SK-N-SH (cell line): Measurements from ENCODE around the gene RMC1. TPM values are rescaled to one million over a fixed set of nuclear protein-coding genes. Genes with fewer than 3 reads are reported as not detected.

Experiments used
- CTCF ChIA-PET: fragments of 300-600, 350-600 bp; formaldehyde crosslinking; extraction: SDS; loops from one replicate; lab custom pipeline; 2021; lab: Yijun Ruan, JAX
- POLR2A ChIA-PET: fragments of 350-600 bp; sonication (Branson Sonifier 250); formaldehyde crosslinking; extraction: SDS; loops from one replicate; lab custom pipeline; 2020; ENCODE audit warnings: antibody characterized with exemption, inconsistent platforms; lab: Yijun Ruan, JAX
- DNase-seq: peaks from one replicate; pipeline ENCODE4 v3.0.0; 2012
- H2AFZ ChIP-seq: fragments of 200-600 bp; sonication (generic); 2 replicates; pipeline ENCODE4 v1.8.1; 2016; ENCODE audit warnings: antibody characterized with exemption, mild to moderate bottlenecking, low read depth
- H3F3A ChIP-seq: fragments of 200-600 bp; sonication (generic); replicated peaks from 2 replicates; pipeline ENCODE3; 2016; ENCODE audit warnings: antibody characterized with exemption, mild to moderate bottlenecking; ENCODE audit not compliant: insufficient read depth
- H3K27ac ChIP-seq, 2 experiments: fragments of 200-500 bp in 1 of 2; fragments of 200-600 bp in 1 of 2; sonication (Bioruptor generic) in 1 of 2; sonication (generic), shearing (Covaris generic) in 1 of 2; 2 replicates each; pipeline versions ENCODE4 v1.5.1 to v1.6.1; 2014 to 2016; ENCODE audit warnings: low read depth in 2 of 2, inconsistent platforms in 1 of 2, low read length in 1 of 2, mild to moderate bottlenecking in 1 of 2, mixed read lengths in 1 of 2
- H3K27me3 ChIP-seq: fragments of 200-600 bp; sonication (generic), shearing (Covaris generic); 2 replicates; pipeline ENCODE4 v1.6.1; 2016; ENCODE audit warnings: mixed run types; ENCODE audit not compliant: insufficient read depth
- H3K36me3 ChIP-seq, 2 experiments: fragments of 200-500 bp in 1 of 2; fragments of 200-600 bp in 1 of 2; sonication (Bioruptor generic) in 1 of 2; sonication (generic) in 1 of 2; replicated peaks in 1 of 2; 2 replicates each; pipeline versions ENCODE3 to v1.5.1; 2014 to 2016; ENCODE audit warnings: low read length in 1 of 2, mild to moderate bottlenecking in 1 of 2; ENCODE audit not compliant: insufficient read depth in 2 of 2, control insufficient read depth in 1 of 2
- H3K4me1 ChIP-seq, 2 experiments: fragments of 200-500 bp in 1 of 2; fragments of 200-600 bp in 1 of 2; sonication (Bioruptor generic) in 1 of 2; sonication (generic), shearing (Covaris generic) in 1 of 2; 2 replicates each; pipeline versions ENCODE4 v1.5.1 to v1.6.1; 2014 to 2016; ENCODE audit warnings: low read depth in 1 of 2, low read length in 1 of 2, mixed run types in 1 of 2; ENCODE audit not compliant: insufficient read depth in 2 of 2, control insufficient read depth in 1 of 2
- H3K4me2 ChIP-seq: fragments of 200-600 bp; sonication (generic), shearing (Covaris generic); 2 replicates; pipeline ENCODE4 v1.6.1; 2017; ENCODE audit warnings: mixed run types
- H3K4me3 ChIP-seq, 2 experiments: fragments of 200-500 bp in 1 of 2; fragments of 200-600 bp in 1 of 2; sonication (Bioruptor generic) in 1 of 2; sonication (generic), shearing (Covaris generic) in 1 of 2; 2 replicates each; pipeline versions ENCODE4 v1.5.1 to v1.8.1; 2014 to 2016; ENCODE audit warnings: low read depth in 2 of 2, inconsistent platforms in 1 of 2, low read length in 1 of 2, mild to moderate bottlenecking in 1 of 2, mixed read lengths in 1 of 2, moderate library complexity in 1 of 2
- H3K79me2 ChIP-seq: fragments of 200-600 bp; sonication (generic); 2 replicates; pipeline ENCODE4 v1.8.1; 2017; ENCODE audit warnings: mild to moderate bottlenecking; ENCODE audit not compliant: insufficient read depth
- H3K9ac ChIP-seq: fragments of 200-600 bp; sonication (generic); 2 replicates; pipeline ENCODE4 v1.6.1; 2017; ENCODE audit warnings: mixed run types
- H3K9me2 ChIP-seq: fragments of 200-600 bp; sonication (generic); 2 replicates; pipeline ENCODE4 v1.6.1; 2017; ENCODE audit warnings: mixed run types
- H3K9me3 ChIP-seq: fragments of 200-600 bp; sonication (generic); 2 replicates; pipeline ENCODE4 v1.6.1; 2017; ENCODE audit warnings: mixed run types, mild to moderate bottlenecking, moderate library complexity
- H4K20me1 ChIP-seq: fragments of 200-600 bp; sonication (generic); 2 replicates; pipeline ENCODE4 v1.6.1; 2017; ENCODE audit warnings: mild to moderate bottlenecking, mixed run types; ENCODE audit not compliant: insufficient read depth
- CHD2 ChIP-seq: fragments of 150-350 bp; IDR thresholded peaks from 2 replicates; pipeline ENCODE4 v1.6.1; 2018; ENCODE audit warnings: low read length; ENCODE audit not compliant: partially characterized antibody
- ELF1 ChIP-seq: IDR thresholded peaks from 2 replicates; pipeline ENCODE4 v1.4.0; 2012
- EP300 ChIP-seq, 2 experiments: IDR thresholded peaks; 2 replicates each; pipeline versions ENCODE4 v1.4.0 to v1.6.1; 2012; ENCODE audit warnings: borderline replicate concordance in 1 of 2, low read depth in 1 of 2, low read length in 1 of 2
- FOSL2 ChIP-seq: IDR thresholded peaks from 2 replicates; pipeline ENCODE4 v1.4.0; 2012; ENCODE audit warnings: low read depth, mild to moderate bottlenecking, moderate library complexity, borderline replicate concordance
- FOXJ3 ChIP-seq: sonication (generic); formaldehyde crosslinking; IDR thresholded peaks from 2 replicates; pipeline ENCODE4 v1.5.1; 2020; ENCODE audit warnings: mild to moderate bottlenecking, missing genetic modification reagents
- FOXM1 ChIP-seq: IDR thresholded peaks from 2 replicates; pipeline ENCODE4 v1.4.0; 2012; ENCODE audit warnings: low read depth, mild to moderate bottlenecking
- MEF2A ChIP-seq: IDR thresholded peaks from 2 replicates; pipeline ENCODE4 v1.4.0; 2012; ENCODE audit warnings: low read depth, borderline replicate concordance
- NRF1 ChIP-seq: IDR thresholded peaks from 2 replicates; pipeline ENCODE4 v1.6.1; 2012; ENCODE audit warnings: low read depth, mild to moderate bottlenecking, low read length
- RAD21 ChIP-seq: IDR thresholded peaks from 2 replicates; pipeline ENCODE4 v1.6.1; 2012; ENCODE audit warnings: mild to moderate bottlenecking, low read length
- RCOR1 ChIP-seq: fragments of 150-350 bp; IDR thresholded peaks from 2 replicates; pipeline ENCODE4 v1.6.1; 2017; ENCODE audit warnings: antibody characterized with exemption, low read length
- TAF1 ChIP-seq: IDR thresholded peaks from 2 replicates; pipeline ENCODE4 v1.6.1; 2012; ENCODE audit warnings: low read depth, mild to moderate bottlenecking, low read length, moderate library complexity, borderline replicate concordance
- USF1 ChIP-seq: IDR thresholded peaks from 2 replicates; pipeline ENCODE4 v1.4.0; 2012; ENCODE audit warnings: low read depth, borderline replicate concordance
- YY1 ChIP-seq: IDR thresholded peaks from 2 replicates; pipeline ENCODE4 v1.4.0; 2012; ENCODE audit warnings: low read depth, mild to moderate bottlenecking
- ZBTB33 ChIP-seq: IDR thresholded peaks from 2 replicates; pipeline ENCODE4 v1.4.0; 2012; ENCODE audit warnings: low read depth, borderline replicate concordance
- WGBS: methylation state at CpG from one replicate; pipeline ENCODE4 v1.1.6; 2017; ENCODE audit warnings: low lambda C conversion rate; 5-methylcytosine and 5-hydroxymethylcytosine counted together
- polyA plus RNA-seq, 3 experiments: library from polyadenylated mRNA; depleted of rRNA; stranded (reverse); fragments of >200 nt; gene quantifications; 2 replicates each; pipeline ENCODE4 v1.2.3, GENCODE V29; 2012
- TF ChIP-seq, protein P1 (sequence below): fragments of 200-600 bp; sonication (generic); IDR thresholded peaks from 2 replicates; pipeline ENCODE4 v1.6.1; 2017; ENCODE audit warnings: antibody characterized with exemption, mild to moderate bottlenecking, moderate library complexity

RMC1 gene
- polyA plus RNA-seq, 1 of the 3 experiments (the other 2 are of a cell fraction), result 26.4 TPM

DNA sequence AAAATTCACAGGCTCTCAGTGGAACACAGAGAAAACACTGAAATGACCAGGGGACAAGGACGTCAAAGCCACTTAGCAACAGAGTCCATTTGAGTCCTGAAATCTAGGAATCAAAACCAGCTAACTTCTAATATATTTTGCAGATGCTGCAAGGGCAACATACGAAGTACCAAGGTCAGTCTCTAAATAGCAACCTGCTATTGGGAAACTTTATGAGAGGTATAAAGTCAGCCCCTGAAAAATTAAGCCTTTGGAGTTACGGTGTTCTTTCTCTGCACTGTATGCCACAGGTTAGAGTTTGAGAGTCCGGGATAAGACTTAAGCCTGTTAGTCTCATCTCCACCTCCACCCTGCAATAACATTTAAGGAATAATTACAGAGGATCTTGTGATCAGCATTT lies 69.7 kb downstream of the RMC1 start:
- Histone ChIP-seq H3K27ac (no peak overlapping the region), H3K9me3 (no peaks in the 10 kb centered on the region), H3K9ac (no peak overlapping the region), H4K20me1 (no peaks in the 10 kb centered on the region), H3K4me1 (peaks cover 0 to 12% of the 10 kb centered on the region in 2 experiments; a peak in 3 of 4 replicates), H2AFZ (no peak overlapping the region), H3K27me3 (no peaks in the 10 kb centered on the region), H3K4me3 (no peak overlapping the region), H3K79me2 (peaks cover 21% of the 10 kb centered on the region; the same call in 1 of the 2 replicates)
- CTCF ChIA-PET, result interaction anchor here (1.3 to 1.5 kb wide), 2 partner anchors 13 to 130 kb away, joined by 3 to 4 read pairs; partner anchors contain the start of gene NPC1
- WGBS, result 92% methylated on average over 4 of the region's 4 CpGs
- TF ChIP-seq RAD21, result no peak
- no peak for TF ChIP-seq RCOR1
- no peak for TF ChIP-seq TAF1
- TF ChIP-seq USF1, result no peak
- TF ChIP-seq ELF1, result no peak
- TF ChIP-seq, all 33 proteins: peak for 0
- no peak for DNase-seq
- Histone ChIP-seq H3F3A (no peaks in the 10 kb centered on the region), H3K36me3 (peaks cover 11 to 15% of the 10 kb centered on the region in 2 experiments), H3K9me2 (no peaks in the 10 kb centered on the region), H3K4me2 (no peak overlapping the region)
- POLR2A ChIA-PET, result no interaction called here

- no peaks in the 10 kb centered on the region for H3K9me2 ChIP-seq
- no peak overlapping the region for H3K27ac ChIP-seq
- WGBS, result 47% methylated on average over 6 of the region's 6 CpGs
- H3K79me2 ChIP-seq, result peaks cover 29% of the 10 kb centered on the region; the same call in 1 of the 2 replicates
- peaks cover 0 to 12% of the 10 kb centered on the region in 2 experiments; a peak in 3 of 4 replicates for H3K4me1 ChIP-seq
- peaks cover 3 to 7% of the 10 kb centered on the region in 2 experiments for H3K36me3 ChIP-seq
- ChIA-PET POLR2A (no interaction called here), CTCF (interaction anchor here (1.5 to 1.6 kb wide), 2 partner anchors 14 to 129 kb away, joined by 3 read pairs; no protein-coding TSS in a partner anchor)
- no peak overlapping the region for H2AFZ ChIP-seq
- no peaks in the 10 kb centered on the region for H3K9me3 ChIP-seq
- H3K4me2 ChIP-seq, result no peak overlapping the region
- no peak overlapping the region for H3K9ac ChIP-seq
- no peak overlapping the region for H3K4me3 ChIP-seq
- no peak for DNase-seq
- H4K20me1 ChIP-seq, result peaks cover 1% of the 10 kb centered on the region; the same call in 1 of the 2 replicates
- TF ChIP-seq FOXJ3 (no peak), FOSL2 (peak; percentile 49; the same call in 1 of the 2 replicates)
- no peaks in the 10 kb centered on the region for H3K27me3 ChIP-seq
- H3F3A ChIP-seq, result no peaks in the 10 kb centered on the region
Measured at GRCh38 chr18:23573626-23574431, 70.5 kb downstream of the RMC1 start.

- no peaks in the 10 kb centered on the region for H3F3A ChIP-seq
- WGBS, result 87% methylated on average over 5 of the region's 5 CpGs
- H3K27me3 ChIP-seq, result no peaks in the 10 kb centered on the region
- DNase-seq, result peak; percentile 78
- no peaks in the 10 kb centered on the region for H3K9me2 ChIP-seq
- peak overlapping the region in 1 of 2 experiments; percentile 61; a peak in 2 of 4 replicates for H3K27ac ChIP-seq
- H3K9me3 ChIP-seq, result no peaks in the 10 kb centered on the region
- H2AFZ ChIP-seq, result no peak overlapping the region
- H3K4me3 ChIP-seq, result no peak overlapping the region
- H4K20me1 ChIP-seq, result peaks cover 5% of the 10 kb centered on the region; the same call in 1 of the 2 replicates
- H3K4me1 ChIP-seq, result peaks cover 0 to 12% of the 10 kb centered on the region in 2 experiments; a peak in 3 of 4 replicates
- peaks cover 34% of the 10 kb centered on the region; the same call in 1 of the 2 replicates for H3K79me2 ChIP-seq
- H3K36me3 ChIP-seq, result peaks cover 3 to 4% of the 10 kb centered on the region in 2 experiments
- no peak overlapping the region for H3K4me2 ChIP-seq
- POLR2A ChIA-PET, result no interaction called here
- H3K9ac ChIP-seq, result no peak overlapping the region
- CTCF ChIA-PET, result interaction anchor here (0.6 to 1.6 kb wide), 4 partner anchors 10 to 128 kb away, joined by 3 read pairs; no protein-coding TSS in a partner anchor
- no peak for TF ChIP-seq ZBTB33
- TF ChIP-seq NRF1, result no peak
- no peak for TF ChIP-seq CHD2
- TF ChIP-seq, protein P1, sequence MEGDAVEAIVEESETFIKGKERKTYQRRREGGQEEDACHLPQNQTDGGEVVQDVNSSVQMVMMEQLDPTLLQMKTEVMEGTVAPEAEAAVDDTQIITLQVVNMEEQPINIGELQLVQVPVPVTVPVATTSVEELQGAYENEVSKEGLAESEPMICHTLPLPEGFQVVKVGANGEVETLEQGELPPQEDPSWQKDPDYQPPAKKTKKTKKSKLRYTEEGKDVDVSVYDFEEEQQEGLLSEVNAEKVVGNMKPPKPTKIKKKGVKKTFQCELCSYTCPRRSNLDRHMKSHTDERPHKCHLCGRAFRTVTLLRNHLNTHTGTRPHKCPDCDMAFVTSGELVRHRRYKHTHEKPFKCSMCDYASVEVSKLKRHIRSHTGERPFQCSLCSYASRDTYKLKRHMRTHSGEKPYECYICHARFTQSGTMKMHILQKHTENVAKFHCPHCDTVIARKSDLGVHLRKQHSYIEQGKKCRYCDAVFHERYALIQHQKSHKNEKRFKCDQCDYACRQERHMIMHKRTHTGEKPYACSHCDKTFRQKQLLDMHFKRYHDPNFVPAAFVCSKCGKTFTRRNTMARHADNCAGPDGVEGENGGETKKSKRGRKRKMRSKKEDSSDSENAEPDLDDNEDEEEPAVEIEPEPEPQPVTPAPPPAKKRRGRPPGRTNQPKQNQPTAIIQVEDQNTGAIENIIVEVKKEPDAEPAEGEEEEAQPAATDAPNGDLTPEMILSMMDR, result no peak
- TF ChIP-seq YY1, result no peak
- no peak for TF ChIP-seq MEF2A
- peak in 1 of 2 experiments; percentile 36; a peak in 1 of 4 replicates for TF ChIP-seq EP300 (IDR thresholded peaks at IDR 0.05; ENCODE audit: borderline replicate concordance in 1 of 2, low read depth in 1 of 2, low read length in 1 of 2)
- TF ChIP-seq FOXM1, result no peak
- peak; percentile 41; the same call in 1 of the 2 replicates for TF ChIP-seq RCOR1
Measured at GRCh38 chr18:23574611-23575308, 71.4 kb downstream of the RMC1 start.
